ENCODE results near the gene DONSON. TPM values are rescaled to one million over a fixed set of nuclear protein-coding genes. Genes with fewer than 3 reads are reported as not detected.

DONSON gene
- total and polyA plus RNA-seq, 5 donors, result 3.9 to 5.9 (median 5.3) TPM

- ATAC-seq (no peak), DNase-seq (no peak)
- no peaks in the 10 kb centered on the region for H3K27me3 ChIP-seq (ENCODE audit: control insufficient read depth, insufficient read depth)
- peaks cover 1% of the 10 kb centered on the region for H3K4me1 ChIP-seq (ENCODE audit: control insufficient read depth, insufficient read depth, low read length)
- intact Hi-C loops (cut with DNase I), result no loop called here
- no peaks in the 10 kb centered on the region for H3K9me3 ChIP-seq (ENCODE audit: control insufficient read depth, low read length)
- no peak overlapping the region for H3K4me3 ChIP-seq (ENCODE audit: low read length)
- 98% methylated on average over 2 of the region's 2 CpGs for WGBS
- H3K27ac ChIP-seq (ENCODE audit: low read length), result no peak overlapping the region
Observed at GRCh38 chr21:33562389-33562788, 26.1 kb downstream of the DONSON start.

GRCh38 chr21:33561373-33561772, 27.1 kb downstream of the DONSON start:
- Histone ChIP-seq H3K4me1 (ENCODE audit: control insufficient read depth, insufficient read depth, low read length) (peaks cover 5% of the 10 kb centered on the region), H3K4me3 (ENCODE audit: low read length) (no peak overlapping the region), H3K27me3 (ENCODE audit: control insufficient read depth, insufficient read depth) (no peaks in the 10 kb centered on the region), H3K9me3 (ENCODE audit: control insufficient read depth, low read length) (no peaks in the 10 kb centered on the region), H3K27ac (ENCODE audit: low read length) (no peak overlapping the region)
- intact Hi-C loops (cut with DNase I), result no loop called here
- 61% methylated on average over 2 of the region's 2 CpGs for WGBS
- no peak for DNase-seq
- peak in 1 of 2 donors; percentile 32 for ATAC-seq

- Histone ChIP-seq H3K4me3 (ENCODE audit: low read length) (no peak overlapping the region), H3K27me3 (ENCODE audit: control insufficient read depth, insufficient read depth) (no peaks in the 10 kb centered on the region), H3K27ac (ENCODE audit: low read length) (no peak overlapping the region), H3K9me3 (ENCODE audit: control insufficient read depth, low read length) (no peaks in the 10 kb centered on the region), H3K4me1 (ENCODE audit: control insufficient read depth, insufficient read depth, low read length) (peaks cover 5% of the 10 kb centered on the region)
- ATAC-seq (no peak), DNase-seq (no peak)
- intact Hi-C loops (cut with DNase I), result no loop called here
Observed at GRCh38 chr21:33560965-33561364, 27.5 kb downstream of the DONSON start.

- intact Hi-C loops (cut with DNase I), result no loop called here
- no peak for DNase-seq
- no peak for ATAC-seq
- Histone ChIP-seq H3K4me3 (ENCODE audit: low read length) (no peak overlapping the region), H3K27me3 (ENCODE audit: control insufficient read depth, insufficient read depth) (no peaks in the 10 kb centered on the region), H3K4me1 (ENCODE audit: control insufficient read depth, insufficient read depth, low read length) (peaks cover 5% of the 10 kb centered on the region), H3K27ac (ENCODE audit: low read length) (no peak overlapping the region), H3K9me3 (ENCODE audit: control insufficient read depth, low read length) (no peaks in the 10 kb centered on the region)
- WGBS, result 90% methylated on average over 10 of the region's 10 CpGs
Observed at GRCh38 chr21:33559813-33560212, 28.7 kb downstream of the DONSON start.

- Histone ChIP-seq H3K9me3 (ENCODE audit: control insufficient read depth, low read length) (no peaks in the 10 kb centered on the region), H3K27me3 (ENCODE audit: control insufficient read depth, insufficient read depth) (no peaks in the 10 kb centered on the region), H3K27ac (ENCODE audit: low read length) (no peak overlapping the region), H3K4me3 (ENCODE audit: low read length) (no peak overlapping the region), H3K4me1 (ENCODE audit: control insufficient read depth, insufficient read depth, low read length) (peaks cover 5% of the 10 kb centered on the region)
- DNase-seq (no peak), ATAC-seq (no peak)
- intact Hi-C loops (cut with DNase I), result no loop called here
- WGBS, result 92% methylated on average over 4 of the region's 4 CpGs
Observed at GRCh38 chr21:33558777-33559421, 29.6 kb downstream of the DONSON start.

GRCh38 chr21:33557447-33557846, 31.0 kb downstream of the DONSON start:
- Histone ChIP-seq H3K27ac (ENCODE audit: low read length) (no peak overlapping the region), H3K4me1 (ENCODE audit: control insufficient read depth, insufficient read depth, low read length) (peaks cover 5% of the 10 kb centered on the region), H3K27me3 (ENCODE audit: control insufficient read depth, insufficient read depth) (no peaks in the 10 kb centered on the region), H3K4me3 (ENCODE audit: low read length) (no peak overlapping the region), H3K9me3 (ENCODE audit: control insufficient read depth, low read length) (no peaks in the 10 kb centered on the region)
- WGBS, result 96% methylated on average over 19 of the region's 19 CpGs
- ATAC-seq, result no peak
- intact Hi-C loops (cut with DNase I), result no loop called here
- no peak for DNase-seq

- intact Hi-C loops (cut with DNase I), result no loop called here
- Histone ChIP-seq H3K4me1 (ENCODE audit: control insufficient read depth, insufficient read depth, low read length) (peaks cover 5% of the 10 kb centered on the region), H3K27ac (ENCODE audit: low read length) (no peak overlapping the region), H3K27me3 (ENCODE audit: control insufficient read depth, insufficient read depth) (no peaks in the 10 kb centered on the region), H3K9me3 (ENCODE audit: control insufficient read depth, low read length) (no peaks in the 10 kb centered on the region), H3K4me3 (ENCODE audit: low read length) (no peak overlapping the region)
- DNase-seq (peak in 1 of 3 donors; percentile 46), ATAC-seq (no peak)
- WGBS, result 98% methylated on average over 32 of the region's 32 CpGs
Observed at GRCh38 chr21:33554982-33555344, 33.5 kb downstream of the DONSON start.

GRCh38 chr21:33554236-33554981, 34.1 kb downstream of the DONSON start:
- intact Hi-C loops (cut with DNase I), result no loop called here

GRCh38 chr21:33552999-33553598, 35.4 kb downstream of the DONSON start:
- Histone ChIP-seq H3K4me1 (ENCODE audit: control insufficient read depth, insufficient read depth, low read length) (peaks cover 5% of the 10 kb centered on the region), H3K27me3 (ENCODE audit: control insufficient read depth, insufficient read depth) (no peaks in the 10 kb centered on the region), H3K4me3 (ENCODE audit: low read length) (no peak overlapping the region), H3K9me3 (ENCODE audit: control insufficient read depth, low read length) (no peaks in the 10 kb centered on the region), H3K27ac (ENCODE audit: low read length) (no peak overlapping the region)
- DNase-seq, result peak in 1 of 3 donors; percentile 29
- WGBS, result 96% methylated on average over 12 of the region's 12 CpGs
- intact Hi-C loops (cut with DNase I), result no loop called here
- ATAC-seq, result no peak

More at GRCh38 chr21:33554236-33554981, 34.1 kb downstream of the DONSON start:
- no peaks in the 10 kb centered on the region for H3K27me3 ChIP-seq (ENCODE audit: control insufficient read depth, insufficient read depth)
- ATAC-seq, result no peak
- H3K4me1 ChIP-seq (ENCODE audit: control insufficient read depth, insufficient read depth, low read length), result peaks cover 5% of the 10 kb centered on the region
- no peaks in the 10 kb centered on the region for H3K9me3 ChIP-seq (ENCODE audit: control insufficient read depth, low read length)
- H3K4me3 ChIP-seq (ENCODE audit: low read length), result no peak overlapping the region
- H3K27ac ChIP-seq (ENCODE audit: low read length), result no peak overlapping the region
- no peak for DNase-seq
- 92% methylated on average over 18 of the region's 18 CpGs for WGBS

GRCh38 chr21:33552093-33552998, 36.1 kb downstream of the DONSON start:
- H3K9me3 ChIP-seq (ENCODE audit: control insufficient read depth, low read length), result no peaks in the 10 kb centered on the region
- no peak for DNase-seq
- peak; percentile 22 to 23 for ATAC-seq
- H3K27me3 ChIP-seq (ENCODE audit: control insufficient read depth, insufficient read depth), result no peaks in the 10 kb centered on the region
- H3K27ac ChIP-seq (ENCODE audit: low read length), result no peak overlapping the region
- peaks cover 4% of the 10 kb centered on the region for H3K4me1 ChIP-seq (ENCODE audit: control insufficient read depth, insufficient read depth, low read length)
- 97% methylated on average over 24 of the region's 24 CpGs for WGBS
- no peak overlapping the region for H3K4me3 ChIP-seq (ENCODE audit: low read length)
- intact Hi-C loops (cut with DNase I), result no loop called here
